Immature natural killer cell (primary cell): Measurements from ENCODE around the gene WDR4. TPM values are rescaled to one million over a fixed set of nuclear protein-coding genes. Genes with fewer than 3 reads are reported as not detected.
A peak's percentile ranks its signal among the peaks of the same experiment; 100 is the strongest.
"Not testable (repeated sequence)": the region's sequence is repeated elsewhere in the genome, so short reads cannot be mapped to it uniquely, and the experiment has no call there.

Experiments used
- DNase-seq, 3 donors: peaks; one replicate each; pipeline ENCODE4 v3.0.0; 2022; ENCODE audit warnings: mixed read lengths in 1 of 3
- H3K27ac Mint-ChIP-seq, 6 donors: one replicate each; pipeline ENCODE4 v1.8.0; 2020; ENCODE audit warnings: mixed read lengths in 6 of 6, mild to moderate bottlenecking in 5 of 6, inconsistent platforms in 4 of 6, moderate library complexity in 3 of 6
- H3K27me3 Mint-ChIP-seq, 3 donors: one replicate each; pipeline ENCODE4 v1.8.0; 2020 to 2021; ENCODE audit warnings: low read depth in 3 of 3, mild to moderate bottlenecking in 3 of 3, mixed read lengths in 3 of 3, moderate library complexity in 3 of 3, inconsistent platforms in 1 of 3
- H3K36me3 Mint-ChIP-seq, 3 donors: one replicate each; pipeline ENCODE4 v1.8.0; 2020; ENCODE audit warnings: mixed read lengths in 3 of 3, inconsistent platforms in 2 of 3, mild to moderate bottlenecking in 2 of 3
- H3K4me1 Mint-ChIP-seq, 2 donors: one replicate each; pipeline ENCODE4 v1.8.0; 2020; ENCODE audit warnings: inconsistent platforms in 2 of 2, mild to moderate bottlenecking in 2 of 2, mixed read lengths in 2 of 2, moderate library complexity in 1 of 2
- H3K4me3 Mint-ChIP-seq, 5 donors: one replicate each; pipeline ENCODE4 v1.8.0; 2020; ENCODE audit warnings: mild to moderate bottlenecking in 5 of 5, mixed read lengths in 5 of 5, inconsistent platforms in 3 of 5, moderate library complexity in 3 of 5
- H3K9me3 Mint-ChIP-seq, 6 donors: one replicate each; pipeline ENCODE4 v1.8.0; 2020; ENCODE audit warnings: mild to moderate bottlenecking in 6 of 6, mixed read lengths in 6 of 6, inconsistent platforms in 4 of 6, moderate library complexity in 3 of 6
- polyA plus RNA-seq, 3 donors: library from polyadenylated mRNA; unstranded; fragments of 300-500 nt; fragmentation: Illumina TruSeq; gene quantifications; one replicate each; pipeline ENCODE4 v1.2.3, GENCODE V29; 2021

The WDR4 gene
- polyA plus RNA-seq, 3 donors from 2014 or later = 4.2 to 17.5 (median 5.1) TPM

DNA sequence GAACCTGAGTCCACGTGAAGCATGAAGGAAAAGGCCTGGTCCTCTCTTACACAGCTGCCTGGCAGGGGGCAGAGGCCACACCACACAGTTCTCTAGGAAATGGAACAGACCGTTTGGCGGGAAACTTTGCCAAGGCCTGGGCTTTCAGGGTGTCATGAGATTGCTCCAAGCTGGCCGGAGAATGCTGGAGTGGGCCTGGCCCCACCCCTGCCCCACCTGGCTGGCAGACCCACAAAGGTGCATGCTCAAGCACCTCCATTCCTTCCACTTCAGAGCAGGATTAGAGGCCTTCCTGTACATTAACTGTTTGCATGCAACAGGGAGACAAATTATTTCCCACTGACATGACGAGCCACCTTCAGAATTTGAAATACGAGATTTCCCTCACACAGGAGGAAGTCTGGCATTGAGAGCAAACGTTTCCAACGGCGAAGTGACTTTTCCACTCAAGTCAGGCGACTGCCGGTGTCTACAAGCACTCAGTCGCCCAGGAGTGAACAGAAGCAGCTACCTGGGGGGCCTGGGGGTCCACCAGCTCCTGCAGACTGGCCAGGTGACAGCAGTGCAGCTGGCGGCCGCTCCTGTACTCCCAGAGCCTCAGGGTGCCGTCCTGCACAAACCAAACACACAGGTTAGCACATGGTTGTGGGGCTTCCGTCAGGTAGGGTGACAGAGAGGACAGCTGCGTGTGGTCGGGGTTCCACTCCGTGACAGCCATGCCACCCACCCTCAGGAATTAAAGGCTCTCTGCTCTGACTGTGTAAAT lies 24.0 kb downstream of the WDR4 start:
- H3K4me3 Mint-ChIP-seq = no peak overlapping the region
- no peak overlapping the region for H3K27ac Mint-ChIP-seq
- no peak for DNase-seq
- no peaks in the 10 kb centered on the region for H3K27me3 Mint-ChIP-seq
- no peaks in the 10 kb centered on the region for H3K9me3 Mint-ChIP-seq
- peaks cover 0 to 5% of the 10 kb centered on the region in 2 donors for H3K4me1 Mint-ChIP-seq
- peaks cover 5 to 31% (median 16%) of the 10 kb centered on the region in 3 donors for H3K36me3 Mint-ChIP-seq

DNA sequence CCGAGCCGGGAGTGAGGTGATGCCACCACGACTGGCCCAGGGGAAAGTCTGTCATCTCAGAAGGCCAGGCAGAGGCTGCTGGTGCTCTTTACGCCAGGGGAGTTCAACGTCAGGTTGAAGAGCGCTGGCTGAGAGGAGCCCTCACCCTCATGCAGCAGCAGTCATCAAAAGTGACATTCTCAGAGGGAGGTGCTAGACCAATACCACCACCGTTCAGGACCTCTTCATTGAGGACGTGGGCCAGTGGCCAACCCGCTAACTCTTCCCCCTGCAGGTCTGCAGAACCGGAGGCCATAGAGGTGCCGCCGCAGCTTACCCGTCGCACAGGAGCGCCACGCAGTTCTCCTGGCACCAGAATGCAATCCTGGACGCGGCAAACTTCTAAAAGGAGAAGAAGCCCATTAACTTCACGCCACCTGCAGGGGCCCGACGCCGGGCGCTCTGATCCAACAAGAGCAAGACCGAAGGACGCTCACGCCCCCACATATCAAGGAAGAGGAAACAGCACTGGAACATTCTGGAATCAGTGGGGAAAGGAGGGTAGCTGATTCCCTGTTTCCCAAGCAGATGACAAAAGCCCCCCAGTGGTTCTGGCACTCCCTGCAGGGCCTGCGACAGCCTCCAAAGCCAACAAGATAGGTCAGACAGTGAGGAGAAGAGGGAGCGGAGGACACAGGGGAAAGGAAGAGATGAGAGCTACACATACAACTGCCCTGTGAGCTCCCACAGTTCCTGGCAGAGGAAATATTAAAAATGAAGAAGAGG lies 24.9 kb downstream of the WDR4 start:
- DNase-seq = no peak
- H3K4me3 Mint-ChIP-seq = no peak overlapping the region
- peaks cover 8 to 31% (median 16%) of the 10 kb centered on the region in 3 donors for H3K36me3 Mint-ChIP-seq
- H3K27ac Mint-ChIP-seq = no peak overlapping the region
- peaks cover 0 to 5% of the 10 kb centered on the region in 2 donors for H3K4me1 Mint-ChIP-seq
- no peaks in the 10 kb centered on the region for H3K9me3 Mint-ChIP-seq
- no peaks in the 10 kb centered on the region for H3K27me3 Mint-ChIP-seq

- Mint-ChIP-seq H3K4me3 (no peak overlapping the region), H3K9me3 (no peaks in the 10 kb centered on the region), H3K36me3 (peaks cover 14 to 33% (median 18%) of the 10 kb centered on the region in 3 donors), H3K27me3 (peaks cover 0 to 3% (median 0%) of the 10 kb centered on the region in 3 donors), H3K27ac (no peak overlapping the region), H3K4me1 (peaks cover 0 to 6% of the 10 kb centered on the region in 2 donors)
- DNase-seq = no peak
Measured at GRCh38 chr21:42853621-42854020, 25.7 kb downstream of the WDR4 start.

DNA sequence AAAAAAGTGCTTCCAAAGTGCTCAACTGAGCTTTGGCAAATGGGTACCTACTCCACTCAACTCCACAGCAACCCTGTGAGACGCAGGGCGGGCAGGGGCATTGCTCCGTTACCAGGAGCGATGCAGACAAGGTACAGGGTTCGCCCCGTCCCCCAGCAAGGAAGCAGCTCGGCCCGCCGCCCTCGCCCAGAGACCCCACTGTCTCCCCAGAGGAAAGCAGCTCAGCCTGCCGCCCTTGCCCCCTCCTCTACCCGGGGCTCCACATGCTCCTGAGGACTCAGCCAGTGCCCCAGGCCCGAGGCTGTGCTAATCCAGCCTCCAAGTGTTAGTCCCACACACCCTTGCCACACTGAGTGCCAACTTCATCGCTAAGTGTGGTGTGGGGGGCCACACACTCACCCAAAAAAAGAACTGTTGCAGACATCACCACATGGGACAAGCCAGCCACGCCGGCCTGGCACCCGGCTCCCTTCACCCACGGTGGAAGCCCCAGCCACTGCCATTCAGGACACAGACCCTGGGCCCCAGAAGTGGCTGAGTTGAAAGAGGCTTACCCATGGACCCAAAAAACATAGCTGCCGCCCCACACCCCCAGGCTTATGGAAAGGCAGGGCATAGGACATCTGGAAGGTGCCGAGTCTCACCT lies 26.3 kb downstream of the WDR4 start:
- no peak overlapping the region for H3K4me3 Mint-ChIP-seq
- H3K36me3 Mint-ChIP-seq = peaks cover 14 to 32% (median 16%) of the 10 kb centered on the region in 3 donors
- no peak for DNase-seq
- peaks cover 0 to 3% (median 0%) of the 10 kb centered on the region in 3 donors for H3K27me3 Mint-ChIP-seq
- no peaks in the 10 kb centered on the region for H3K9me3 Mint-ChIP-seq
- peaks cover 0 to 5% of the 10 kb centered on the region in 2 donors for H3K4me1 Mint-ChIP-seq
- H3K27ac Mint-ChIP-seq = no peak overlapping the region

DNA sequence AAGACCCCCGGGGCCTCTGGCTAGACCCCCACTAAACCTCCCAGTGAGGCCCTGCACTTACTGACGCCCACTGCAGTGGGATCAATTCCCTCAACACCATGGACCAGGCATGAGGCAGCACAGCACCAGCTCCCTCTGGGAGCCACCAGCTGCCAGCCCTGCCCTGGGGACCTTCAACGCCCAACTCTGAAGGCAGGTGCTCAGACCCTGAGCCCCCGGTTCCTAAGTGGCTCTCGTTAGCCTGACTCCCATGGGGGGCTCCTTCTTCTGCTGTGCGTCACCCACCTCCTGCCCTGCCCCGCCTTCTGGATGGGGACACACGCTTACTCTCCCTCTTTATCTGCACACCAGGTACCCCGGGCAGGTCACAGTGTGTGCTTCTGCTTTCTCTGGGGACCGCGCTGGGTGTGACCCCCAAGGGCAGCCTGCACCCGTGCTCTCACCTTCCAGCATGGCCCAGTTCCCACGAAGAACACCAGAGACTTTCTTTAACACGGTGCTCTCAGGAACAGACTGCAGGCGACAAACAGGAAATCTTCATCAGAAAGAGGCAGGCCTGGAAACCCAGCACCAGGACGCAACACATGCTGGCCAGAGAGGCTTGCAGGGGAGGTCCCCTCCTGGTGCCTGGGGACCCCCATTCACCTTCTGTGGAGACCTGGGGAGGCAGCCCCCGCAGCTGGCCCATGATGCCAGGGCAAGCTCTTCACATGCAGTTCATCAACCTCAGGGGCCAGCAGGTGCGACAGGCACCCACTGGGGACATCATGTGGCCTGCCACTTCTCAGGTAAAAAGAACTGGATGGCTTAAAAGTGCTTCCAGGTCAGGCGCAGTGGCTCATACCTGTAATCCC lies 27.3 kb downstream of the WDR4 start:
- H3K36me3 Mint-ChIP-seq = peaks cover 16 to 27% (median 16%) of the 10 kb centered on the region in 3 donors
- H3K27me3 Mint-ChIP-seq = peaks cover 0 to 3% (median 0%) of the 10 kb centered on the region in 3 donors
- H3K9me3 Mint-ChIP-seq = no peaks in the 10 kb centered on the region
- no peak overlapping the region for H3K4me3 Mint-ChIP-seq
- peaks cover 0 to 5% of the 10 kb centered on the region in 2 donors for H3K4me1 Mint-ChIP-seq
- DNase-seq = no peak
- H3K27ac Mint-ChIP-seq = no peak overlapping the region

DNA sequence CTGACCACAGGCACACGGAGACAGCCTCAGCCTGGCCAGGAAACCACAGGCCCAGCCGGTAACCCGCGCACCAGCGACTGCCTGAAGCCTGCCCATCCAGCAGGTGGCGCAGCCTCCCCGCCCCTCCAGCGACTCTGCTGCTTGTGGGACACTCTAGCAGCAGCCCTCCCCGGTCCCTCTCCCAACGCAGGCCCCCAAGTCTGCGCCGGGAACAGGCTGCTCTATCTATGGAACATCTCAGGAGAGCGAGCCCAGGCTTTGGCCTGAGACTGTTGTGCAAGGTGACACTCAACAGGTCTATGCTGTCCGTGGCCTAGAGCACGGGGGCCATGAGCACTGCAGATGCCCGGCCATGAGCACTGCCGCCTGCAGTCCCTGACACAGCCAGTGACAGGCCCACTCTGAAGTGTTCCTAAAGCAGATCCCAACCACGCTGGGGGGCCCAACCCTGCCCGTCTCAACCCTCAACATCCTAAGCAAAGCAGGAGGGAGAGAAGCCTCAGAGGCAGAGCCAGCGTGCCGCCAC lies 28.4 kb downstream of the WDR4 start:
- Mint-ChIP-seq H3K4me1 (peaks cover 0 to 4% of the 10 kb centered on the region in 2 donors), H3K9me3 (no peaks in the 10 kb centered on the region), H3K27ac (peak overlapping the region in 2 of 6 donors; percentile 22 to 48), H3K4me3 (no peak overlapping the region), H3K36me3 (peaks cover 10 to 28% (median 20%) of the 10 kb centered on the region in 3 donors), H3K27me3 (peaks cover 0 to 3% (median 0%) of the 10 kb centered on the region in 3 donors)
- peak in 2 of 3 donors; percentile 24 to 33 for DNase-seq

DNA sequence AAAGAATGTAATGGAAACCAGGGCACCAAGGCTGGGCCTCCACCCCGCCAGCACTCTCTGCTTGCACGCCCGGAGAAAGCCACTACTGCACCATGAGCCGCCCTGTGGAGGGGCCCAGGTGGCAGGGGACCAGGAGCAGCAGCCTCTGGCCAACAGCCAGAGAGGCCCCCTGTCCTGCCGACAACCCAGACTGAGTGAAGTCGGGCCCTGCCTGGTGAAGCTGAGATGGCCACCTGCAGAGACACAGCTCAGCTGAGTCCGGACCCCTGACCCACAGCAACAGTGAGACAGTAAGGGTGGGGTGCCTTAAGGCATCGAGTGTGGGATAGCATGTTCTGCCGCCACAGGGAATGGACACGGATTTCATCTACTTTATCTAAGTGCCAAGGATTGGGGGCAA lies 28.9 kb downstream of the WDR4 start:
- Mint-ChIP-seq H3K36me3 (peaks cover 7 to 26% (median 20%) of the 10 kb centered on the region in 3 donors), H3K4me1 (peaks cover 0 to 4% of the 10 kb centered on the region in 2 donors), H3K4me3 (no peak overlapping the region), H3K27ac (peak overlapping the region in 2 of 6 donors; percentile 22 to 48), H3K9me3 (no peaks in the 10 kb centered on the region), H3K27me3 (peaks cover 0 to 3% (median under 1%) of the 10 kb centered on the region in 3 donors)
- no peak for DNase-seq

GRCh38 chr21:42849759-42850412 lies 29.5 kb downstream of the WDR4 start:
- H3K4me1 Mint-ChIP-seq = peaks cover 0 to 4% of the 10 kb centered on the region in 2 donors
- no peak for DNase-seq
- H3K36me3 Mint-ChIP-seq = peaks cover 13 to 31% (median 20%) of the 10 kb centered on the region in 3 donors
- H3K4me3 Mint-ChIP-seq = no peak overlapping the region
- no peaks in the 10 kb centered on the region for H3K9me3 Mint-ChIP-seq
- H3K27me3 Mint-ChIP-seq = peaks cover 0 to 3% (median 2%) of the 10 kb centered on the region in 3 donors
- peak overlapping the region in 1 of 6 donors; percentile 14 for H3K27ac Mint-ChIP-seq

DNA sequence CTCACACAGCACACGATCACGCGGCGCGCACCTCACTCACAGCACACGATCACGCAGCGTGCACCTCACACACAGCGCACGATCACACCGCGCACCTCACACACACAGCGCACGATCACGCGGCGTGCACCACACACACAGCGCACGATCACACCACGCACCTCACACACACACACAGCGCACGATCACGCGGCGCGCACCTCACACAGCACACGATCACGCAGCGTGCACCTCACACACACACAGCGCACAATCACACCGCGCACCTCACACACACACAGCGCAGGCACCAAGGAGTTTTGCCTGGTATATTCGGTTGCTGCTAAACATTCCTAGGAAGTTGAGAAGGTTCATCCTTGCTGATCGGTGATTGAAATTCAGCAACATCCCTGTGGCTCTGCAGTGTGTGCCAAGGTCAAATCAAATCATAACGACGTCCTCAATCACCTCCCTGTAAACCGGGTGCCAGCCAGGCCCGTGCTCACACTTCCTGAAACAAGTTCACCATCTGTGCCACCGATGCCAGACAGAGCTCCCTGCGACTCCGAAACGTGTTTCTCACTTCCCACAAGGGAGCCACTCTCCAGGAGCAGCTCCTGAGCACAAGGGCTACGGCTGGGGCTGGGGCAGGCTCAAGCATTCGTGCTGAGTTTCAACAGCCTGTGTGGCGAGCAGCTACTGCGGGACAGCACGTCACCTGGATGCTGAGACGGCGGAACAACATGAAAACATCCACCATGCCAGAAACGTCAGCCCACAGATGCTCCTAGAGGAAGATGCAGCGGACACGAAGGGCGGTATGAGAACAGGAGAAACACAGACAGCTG lies 30.2 kb downstream of the WDR4 start:
- no peaks in the 10 kb centered on the region for H3K9me3 Mint-ChIP-seq
- peaks cover 0 to 3% (median 2%) of the 10 kb centered on the region in 3 donors for H3K27me3 Mint-ChIP-seq
- no peak overlapping the region for H3K4me3 Mint-ChIP-seq
- H3K36me3 Mint-ChIP-seq = peaks cover 15 to 31% (median 22%) of the 10 kb centered on the region in 3 donors
- H3K4me1 Mint-ChIP-seq = peaks cover 0 to 4% of the 10 kb centered on the region in 2 donors
- peak overlapping the region in 2 of 6 donors; percentile 1 to 14 for H3K27ac Mint-ChIP-seq
- no peak for DNase-seq

DNA sequence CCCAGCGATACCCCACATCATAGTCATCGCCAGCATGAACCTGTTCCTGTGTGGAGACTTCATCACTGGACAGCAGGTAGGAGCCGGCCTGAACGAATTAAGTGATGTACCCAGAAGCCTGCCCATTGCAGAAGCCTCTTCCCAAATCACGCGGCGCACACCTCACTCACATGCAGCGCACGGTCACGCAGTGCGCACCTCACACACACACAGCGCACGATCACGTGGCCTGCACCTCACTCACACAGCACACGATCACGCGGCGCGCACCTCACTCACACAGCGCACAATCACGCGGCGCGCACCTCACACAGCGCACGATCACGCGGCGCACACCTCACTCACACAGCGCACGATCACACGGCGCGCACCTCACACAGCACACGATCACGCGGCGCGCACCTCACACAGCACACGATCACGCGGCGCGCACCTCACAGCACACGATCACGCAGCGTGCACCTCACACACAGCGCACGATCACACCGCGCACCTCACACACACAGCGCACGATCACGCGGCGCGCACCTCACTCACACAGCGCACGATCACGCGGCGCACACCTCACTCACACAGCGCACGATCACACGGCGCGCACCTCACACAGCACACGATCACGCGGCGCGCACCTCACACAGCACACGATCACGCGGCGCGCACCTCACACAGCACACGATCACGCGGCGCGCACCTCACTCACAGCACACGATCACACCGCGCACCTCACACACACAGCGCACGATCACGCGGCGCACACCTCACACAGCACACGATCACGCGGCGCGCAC lies 31.0 kb downstream of the WDR4 start:
- not testable (repeated sequence) for H3K4me3 Mint-ChIP-seq, H3K9me3 Mint-ChIP-seq, DNase-seq, H3K4me1 Mint-ChIP-seq, H3K27me3 Mint-ChIP-seq
- Mint-ChIP-seq H3K27ac (peak overlapping the region in 1 of 6 donors; percentile 19), H3K36me3 (peaks cover 18 to 31% (median 26%) of the 10 kb centered on the region in 3 donors)

DNA sequence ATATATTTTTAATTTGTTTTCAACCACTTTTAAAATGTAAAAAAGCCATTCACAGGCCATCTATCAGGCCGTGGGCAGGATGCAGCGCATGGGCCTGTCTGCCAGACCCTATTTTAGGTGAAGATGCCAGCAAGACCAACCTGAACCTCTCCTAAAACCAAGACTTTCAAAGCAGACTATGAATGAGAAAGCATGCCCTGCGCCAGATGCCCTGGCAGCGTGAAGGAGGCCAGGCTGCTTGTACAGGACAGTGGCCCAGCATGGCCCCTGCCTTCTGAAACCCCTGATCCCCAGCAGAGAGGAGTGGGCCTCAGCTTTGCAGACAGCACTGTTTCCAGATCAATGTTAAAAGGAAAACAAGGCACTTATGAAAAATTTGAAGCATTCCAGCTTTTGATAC lies 31.6 kb downstream of the WDR4 start:
- no peak for DNase-seq
- no peaks in the 10 kb centered on the region for H3K9me3 Mint-ChIP-seq
- H3K4me3 Mint-ChIP-seq = no peak overlapping the region
- peaks cover 0 to 3% (median 2%) of the 10 kb centered on the region in 3 donors for H3K27me3 Mint-ChIP-seq
- peaks cover 4% of the 10 kb centered on the region in 2 donors for H3K4me1 Mint-ChIP-seq
- H3K27ac Mint-ChIP-seq = no peak overlapping the region
- peaks cover 23 to 31% (median 30%) of the 10 kb centered on the region in 3 donors for H3K36me3 Mint-ChIP-seq
